Epithelial cell of esophagus (primary cell): Measurements from ENCODE around the gene FBXO44.

Source experiments
- DNase-seq: peaks from one replicate; pipeline ENCODE4 v3.0.0; 2010; ENCODE audit warnings: low read depth
- H3K4me3 ChIP-seq: 2 replicates; pipeline ENCODE4 v1.5.1; 2011; ENCODE audit warnings: mild to moderate bottlenecking, low read length, control low read depth
- TF ChIP-seq, protein P1 (sequence below): IDR thresholded peaks from 2 replicates; pipeline ENCODE4 v1.5.1; 2011; ENCODE audit warnings: low read depth, mild to moderate bottlenecking, low read length, control low read depth, inconsistent platforms; ENCODE audit not compliant: insufficient read depth; ENCODE audit errors: missing control alignments

Gene FBXO44

DNA sequence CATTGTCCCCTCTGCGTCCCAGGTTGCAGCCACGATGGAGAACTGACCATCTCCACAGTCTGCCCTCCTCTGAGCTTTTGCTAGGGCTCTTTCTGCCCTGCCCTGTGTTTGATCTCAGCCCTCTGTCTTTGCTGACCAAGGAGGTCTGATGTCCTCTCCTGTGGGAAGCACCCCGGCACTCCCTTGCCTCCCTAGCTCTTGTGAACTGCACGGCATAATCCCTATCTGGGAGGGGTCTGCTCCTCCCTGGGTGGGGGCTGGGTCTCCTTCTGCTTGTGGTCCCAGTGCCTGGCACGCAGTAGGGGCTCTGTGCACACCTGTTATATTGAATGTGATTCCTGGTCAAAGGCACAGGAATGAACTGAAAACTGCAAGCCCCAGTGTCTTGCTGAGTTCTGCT lies 39.2 kb downstream of the FBXO44 start:
- H3K4me3 ChIP-seq = no peak overlapping the region
- TF ChIP-seq, protein P1, sequence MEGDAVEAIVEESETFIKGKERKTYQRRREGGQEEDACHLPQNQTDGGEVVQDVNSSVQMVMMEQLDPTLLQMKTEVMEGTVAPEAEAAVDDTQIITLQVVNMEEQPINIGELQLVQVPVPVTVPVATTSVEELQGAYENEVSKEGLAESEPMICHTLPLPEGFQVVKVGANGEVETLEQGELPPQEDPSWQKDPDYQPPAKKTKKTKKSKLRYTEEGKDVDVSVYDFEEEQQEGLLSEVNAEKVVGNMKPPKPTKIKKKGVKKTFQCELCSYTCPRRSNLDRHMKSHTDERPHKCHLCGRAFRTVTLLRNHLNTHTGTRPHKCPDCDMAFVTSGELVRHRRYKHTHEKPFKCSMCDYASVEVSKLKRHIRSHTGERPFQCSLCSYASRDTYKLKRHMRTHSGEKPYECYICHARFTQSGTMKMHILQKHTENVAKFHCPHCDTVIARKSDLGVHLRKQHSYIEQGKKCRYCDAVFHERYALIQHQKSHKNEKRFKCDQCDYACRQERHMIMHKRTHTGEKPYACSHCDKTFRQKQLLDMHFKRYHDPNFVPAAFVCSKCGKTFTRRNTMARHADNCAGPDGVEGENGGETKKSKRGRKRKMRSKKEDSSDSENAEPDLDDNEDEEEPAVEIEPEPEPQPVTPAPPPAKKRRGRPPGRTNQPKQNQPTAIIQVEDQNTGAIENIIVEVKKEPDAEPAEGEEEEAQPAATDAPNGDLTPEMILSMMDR = no peak

DNA sequence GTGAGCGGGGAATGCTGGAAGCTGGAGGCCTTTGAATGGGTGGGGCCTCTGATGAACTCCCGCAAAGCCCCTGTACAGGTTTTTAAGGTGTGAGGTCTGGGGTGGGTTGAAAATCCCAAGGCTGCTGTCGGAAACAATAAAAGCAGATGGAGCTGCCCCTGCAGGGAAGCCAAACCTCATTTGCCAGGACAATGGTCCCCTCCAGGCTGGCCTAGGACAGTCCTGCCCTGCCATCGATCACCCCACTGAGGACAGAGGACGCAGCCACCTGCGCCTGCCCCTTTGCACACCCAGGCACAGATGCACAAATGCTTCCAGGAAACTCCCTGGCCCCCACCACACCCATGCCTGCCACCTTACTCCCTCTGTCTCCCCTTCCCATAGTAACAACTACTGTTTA lies 41.2 kb downstream of the FBXO44 start:
- DNase-seq = no peak
- TF ChIP-seq, protein P1 = no peak
- H3K4me3 ChIP-seq = no peak overlapping the region

More for the DNA sequence above, 39.2 kb downstream of the FBXO44 start:
- no peak for DNase-seq

DNA sequence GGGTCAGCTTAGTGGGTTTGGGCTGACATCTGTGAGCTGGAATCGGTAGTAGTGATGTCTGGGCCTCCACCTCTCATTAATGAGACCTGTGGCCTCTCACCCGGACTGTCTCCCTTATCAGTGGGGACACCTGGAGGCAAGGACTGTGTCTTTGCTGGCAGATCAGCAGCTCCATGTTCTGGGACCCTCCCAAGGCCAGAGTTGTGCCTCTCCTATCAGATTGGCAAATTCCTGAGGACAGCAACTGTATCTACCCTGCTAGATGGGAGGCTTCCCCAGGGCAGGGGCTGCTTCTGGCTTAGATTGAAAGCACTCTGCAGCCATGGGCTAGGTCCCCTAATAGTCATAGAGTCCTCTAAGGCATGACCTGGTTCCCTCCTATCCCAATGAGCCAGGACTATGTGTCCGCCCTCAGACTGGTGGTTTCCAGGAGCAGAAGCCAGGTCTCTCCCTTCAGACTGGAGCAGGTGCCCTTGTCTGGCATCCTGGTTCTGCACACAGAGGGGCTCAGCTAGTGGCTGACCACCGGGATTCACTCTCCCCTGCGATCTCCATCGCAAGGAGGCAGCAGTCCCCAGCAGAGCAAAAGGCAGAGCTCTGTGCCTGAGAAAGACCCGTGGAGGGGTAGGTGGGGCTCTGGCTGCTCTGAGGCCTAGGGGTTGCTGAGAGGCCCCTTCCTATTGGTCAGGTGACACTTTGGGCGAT lies 42.7 kb downstream of the FBXO44 start:
- TF ChIP-seq, protein P1 = no peak
- no peak overlapping the region for H3K4me3 ChIP-seq
- DNase-seq = no peak

DNA sequence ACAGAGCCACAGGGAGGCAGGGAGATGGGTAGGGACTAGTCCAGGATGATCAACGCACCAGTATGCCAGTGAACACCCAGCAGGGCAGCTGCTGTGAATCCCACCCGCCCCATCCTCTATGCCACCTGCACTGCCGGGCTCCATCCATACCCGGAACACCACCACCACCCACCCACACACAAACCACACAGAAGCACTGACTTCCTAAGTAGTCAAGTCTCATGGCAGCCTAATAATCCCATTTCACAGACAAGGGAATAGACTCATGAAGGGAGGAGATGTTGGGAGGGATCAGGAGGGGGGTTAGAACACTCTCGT lies 43.2 kb downstream of the FBXO44 start:
- H3K4me3 ChIP-seq = no peak overlapping the region
- TF ChIP-seq, protein P1 = no peak
- DNase-seq = no peak

DNA sequence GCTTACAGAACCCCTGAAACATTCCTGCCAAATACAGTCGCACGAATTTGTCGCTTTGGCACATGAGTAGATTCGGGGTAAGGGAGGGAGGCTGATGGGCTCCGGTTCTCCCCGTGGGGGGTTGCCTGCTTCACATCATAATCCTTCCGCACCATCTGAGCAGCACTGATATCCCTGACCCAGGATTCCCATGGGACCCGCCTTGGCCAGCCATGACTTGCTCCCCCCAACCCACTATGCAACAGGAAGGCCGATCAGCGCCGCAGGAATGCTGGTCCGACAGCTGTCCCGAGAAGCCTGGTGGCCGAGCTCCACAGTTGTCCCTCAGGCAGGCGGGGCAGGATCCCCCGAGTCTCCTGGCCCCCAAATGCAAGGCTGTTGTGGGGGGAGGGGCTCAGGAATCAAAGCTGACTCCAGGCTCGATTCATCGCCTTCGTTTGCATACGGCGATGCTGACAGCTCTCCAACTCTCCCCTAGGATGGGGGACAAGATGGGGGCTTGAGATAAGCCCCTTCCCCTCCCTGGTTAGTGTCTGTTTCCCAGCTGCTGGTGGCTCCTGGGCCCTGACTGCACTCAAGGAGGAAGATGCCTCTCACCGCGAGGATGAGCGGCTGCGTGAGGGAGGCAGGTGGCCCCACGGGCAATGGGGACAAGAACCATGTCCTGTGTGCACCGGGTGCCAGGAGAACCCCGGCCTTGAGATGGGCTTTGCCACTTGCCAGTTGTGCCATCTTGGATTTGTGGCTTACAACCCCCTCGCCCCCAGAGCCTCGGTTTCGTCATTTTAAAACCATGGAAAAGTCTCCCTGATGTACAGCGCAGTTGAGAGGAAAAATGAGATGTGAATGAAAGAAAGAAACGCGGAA lies 46.2 kb downstream of the FBXO44 start:
- no peak for DNase-seq

DNA sequence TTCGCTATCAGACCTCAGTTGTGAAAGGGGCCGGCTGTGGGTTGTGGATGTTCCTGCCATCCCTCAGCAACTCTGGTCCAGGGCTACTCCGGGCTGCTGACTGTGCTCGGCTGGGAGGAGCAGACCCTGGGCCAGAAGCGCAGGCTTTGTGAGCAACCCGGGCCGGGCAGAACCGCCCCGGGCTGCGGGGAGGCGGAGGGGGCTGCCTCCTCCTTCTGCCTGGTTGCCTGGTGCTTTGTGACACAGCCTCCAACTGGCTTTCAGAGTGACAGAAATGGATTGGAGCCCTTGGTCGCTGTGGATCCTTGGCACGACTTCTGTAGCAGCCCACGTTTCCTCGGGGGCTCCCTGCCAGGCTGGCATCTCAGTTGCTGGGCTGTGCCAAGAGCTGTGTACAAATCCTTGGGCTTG lies 46.9 kb downstream of the FBXO44 start:
- TF ChIP-seq, protein P1 = no peak
- H3K4me3 ChIP-seq = no peak overlapping the region
- DNase-seq = no peak

More for the DNA sequence above, 46.2 kb downstream of the FBXO44 start:
- no peak overlapping the region for H3K4me3 ChIP-seq
- TF ChIP-seq, protein P1 = no peak
